Regular cardiac myocyte (primary cell): Measurements from ENCODE around the gene GAS2L2. TPM values are rescaled to one million over a fixed set of nuclear protein-coding genes. Genes with fewer than 3 reads are reported as not detected.

Source experiments
- total RNA-seq: library from RNA; depleted of rRNA; stranded (reverse); fragments of >200 nt; gene quantifications from 2 replicates; pipeline ENCODE4 v1.2.3, GENCODE V29; 2014

Gene GAS2L2
- 0.28 TPM in 1 of 2 replicates, not detected in the other for total RNA-seq

GRCh38 chr17:35752945-35753764 lies at the start of gene GAS2L2:
Gene GAS2L2, minus strand, starts transcription at chr17:35753239. Its CDS starts 389 bp downstream, at chr17:35752850.

GRCh38 chr17:35795007-35795870 lies 42.2 kb upstream of the GAS2L2 start, which contains the start of gene MMP28:
Gene MMP28, minus strand, starts transcription at chr17:35795641. Its CDS starts 264 bp downstream, at chr17:35795377.

GRCh38 chr17:35760587-35760986 lies 7.5 kb upstream of the GAS2L2 start, which contains the start of gene C17orf50:
Gene C17orf50, plus strand, starts transcription at chr17:35760887. Its CDS starts 55 bp downstream, at chr17:35760942.

GRCh38 chr17:35731239-35731916 lies 21.7 kb downstream of the GAS2L2 start, which contains the start of gene RASL10B:
Gene RASL10B, plus strand, starts transcription at chr17:35731639. Its CDS starts 3,546 bp downstream, at chr17:35735185.

Other genes with a start within 250 kb of the GAS2L2 start
- under 0.01 and 0.19 TPM in 2 replicates for gene SLFN12L, start 215.6 kb downstream of the GAS2L2 start, total RNA-seq
- gene SLFN14, start 192.4 kb downstream of the GAS2L2 start, total RNA-seq, result not detected in 2 replicates
- 4.4 and 5.4 TPM in 2 replicates for gene PEX12, start 174.7 kb downstream of the GAS2L2 start, total RNA-seq
- 57.2 and 58.9 TPM in 2 replicates for gene AP2B1, start 165.9 kb downstream of the GAS2L2 start, total RNA-seq
- 1.2 and 3.9 TPM in 2 replicates for gene RASL10B, start 21.6 kb downstream of the GAS2L2 start, total RNA-seq
- gene C17orf50, start 7.6 kb upstream of the GAS2L2 start, total RNA-seq, result not detected in 2 replicates
- 0.28 and 0.38 TPM in 2 replicates for gene MMP28, start 42.4 kb upstream of the GAS2L2 start, total RNA-seq
- gene TAF15, start 56.2 kb upstream of the GAS2L2 start, total RNA-seq, result 44.5 and 62.1 TPM in 2 replicates
- gene HEATR9, start 115.7 kb upstream of the GAS2L2 start, total RNA-seq, result not detected in 2 replicates
- gene CCL5, start 127.1 kb upstream of the GAS2L2 start, total RNA-seq, result 0.28 TPM in 1 of 2 replicates, not detected in the other
- 0.28 and 1.3 TPM in 2 replicates for gene RDM1, start 177.5 kb upstream of the GAS2L2 start, total RNA-seq
- not detected in 2 replicates for gene LYZL6, start 190.5 kb upstream of the GAS2L2 start, total RNA-seq
- gene CCL16, start 228.3 kb upstream of the GAS2L2 start, total RNA-seq, result not detected in 2 replicates
- gene CCL14, start 233.5 kb upstream of the GAS2L2 start, total RNA-seq, result not detected in 2 replicates
- gene CCL15, start 248.3 kb upstream of the GAS2L2 start, total RNA-seq, result not detected in 2 replicates